HL-60 (cell line): ENCODE results near the gene RCL1.

ENCODE experiments used
- DNase-seq, 2 experiments: peaks; one replicate each; pipeline ENCODE4 v3.0.0-alpha.2; 2010 to 2020; ENCODE audit warnings: low read depth in 1 of 2, low spot score in 1 of 2
- H3K27ac ChIP-seq: fragments of 250-450 bp; sonication (Bioruptor Pico); replicated peaks from 2 replicates; pipeline ENCODE4 v1.5.1; 2020; ENCODE audit warnings: mild to moderate bottlenecking, moderate library complexity
- H3K27me3 ChIP-seq: fragments of 250-450 bp; sonication (Bioruptor Pico); 2 replicates; pipeline ENCODE4 v1.5.1; 2021; ENCODE audit warnings: mild to moderate bottlenecking, moderate library complexity; ENCODE audit not compliant: insufficient read depth, poor library complexity, severe bottlenecking
- H3K4me3 ChIP-seq: replicated peaks from 2 replicates; pipeline ENCODE4 v1.5.1; 2011; ENCODE audit warnings: mild to moderate bottlenecking, control low read depth, low read length; ENCODE audit not compliant: insufficient read depth
- CTCF ChIP-seq: IDR thresholded peaks from one replicate; pipeline ENCODE4 v1.5.1; 2011; ENCODE audit warnings: low read length, control low read depth, inconsistent platforms; ENCODE audit not compliant: insufficient read depth
- GABPA ChIP-seq: IDR thresholded peaks from 2 replicates; pipeline ENCODE4 v1.6.1; 2012; ENCODE audit warnings: low read depth
- POLR2AphosphoS5 ChIP-seq: IDR thresholded peaks from 2 replicates; pipeline ENCODE4 v1.6.1; 2012; ENCODE audit warnings: low read depth
- REST ChIP-seq: IDR thresholded peaks from 2 replicates; pipeline ENCODE4 v1.6.1; 2012; ENCODE audit warnings: low read depth; ENCODE audit not compliant: insufficient replicate concordance
- SPI1 ChIP-seq: IDR thresholded peaks from 2 replicates; pipeline ENCODE4 v1.6.1; 2012; ENCODE audit warnings: low read depth, mild to moderate bottlenecking, borderline replicate concordance

Gene RCL1

GRCh38 chr9:4842213-4842612, 49.5 kb downstream of the RCL1 start:
- TF ChIP-seq POLR2AphosphoS5 = no peak
- TF ChIP-seq SPI1 = no peak
- TF ChIP-seq REST = no peak
- no peak for TF ChIP-seq CTCF
- TF ChIP-seq GABPA = no peak
- no peaks in the 10 kb centered on the region for H3K27me3 ChIP-seq
- no peak overlapping the region for H3K4me3 ChIP-seq
- no peak for DNase-seq
- H3K27ac ChIP-seq = no peak overlapping the region

- H3K27me3 ChIP-seq = no peaks in the 10 kb centered on the region
- DNase-seq = no peak
Observed at GRCh38 chr9:4842734-4843133, 50.0 kb downstream of the RCL1 start.

More at GRCh38 chr9:4842734-4843133, 50.0 kb downstream of the RCL1 start:
- no peak overlapping the region for H3K4me3 ChIP-seq
- no peak for TF ChIP-seq GABPA
- no peak for TF ChIP-seq SPI1
- no peak for TF ChIP-seq POLR2AphosphoS5
- TF ChIP-seq CTCF = no peak
- no peak for TF ChIP-seq REST
- no peak overlapping the region for H3K27ac ChIP-seq
